WTC11 (cell line): Measurements from ENCODE around the gene PHC3.

ENCODE experiments used
- AR ChIP-seq: fragments of 250-450 bp; sonication (Bioruptor Pico); IDR thresholded peaks from 2 replicates; pipeline ENCODE4 v1.9.0; 2021; ENCODE audit warnings: mild to moderate bottlenecking
- ARID4B ChIP-seq: sonication (generic); formaldehyde crosslinking; IDR thresholded peaks from 2 replicates; pipeline ENCODE4 v1.8.0; 2023; ENCODE audit warnings: missing genetic modification reagents, mild to moderate bottlenecking, borderline replicate concordance
- ATF2 ChIP-seq: sonication (generic); formaldehyde crosslinking; IDR thresholded peaks from 2 replicates; pipeline ENCODE4 v1.8.1; 2022; ENCODE audit warnings: low read depth, missing genetic modification reagents, borderline replicate concordance
- ATF3 ChIP-seq: sonication (generic); formaldehyde crosslinking; conservative IDR thresholded peaks from 2 replicates; pipeline ENCODE4 v1.8.1; 2022; ENCODE audit warnings: mild to moderate bottlenecking, missing genetic modification reagents
- CREB1 ChIP-seq: sonication (generic); formaldehyde crosslinking; IDR thresholded peaks from 2 replicates; pipeline ENCODE4 v1.8.0; 2023; ENCODE audit warnings: mild to moderate bottlenecking, missing genetic modification reagents
- CTCF ChIP-seq: fragments of 200-600 bp; IDR thresholded peaks from 2 replicates; pipeline ENCODE4 v1.8.0; 2022; ENCODE audit warnings: antibody characterized with exemption
- FOXP1 ChIP-seq: sonication (generic); formaldehyde crosslinking; IDR thresholded peaks from 2 replicates; pipeline ENCODE4 v1.8.0; 2022; ENCODE audit warnings: missing genetic modification reagents, mild to moderate bottlenecking, moderate library complexity, borderline replicate concordance
- NR3C1 ChIP-seq: sonication (generic); formaldehyde crosslinking; conservative IDR thresholded peaks from 2 replicates; pipeline ENCODE4 v1.8.1; 2023; ENCODE audit warnings: low read depth, mild to moderate bottlenecking, missing genetic modification reagents
- SMAD4 ChIP-seq: sonication (generic); formaldehyde crosslinking; IDR thresholded peaks from 2 replicates; pipeline ENCODE4 v1.8.0; 2022; ENCODE audit warnings: mild to moderate bottlenecking, missing genetic modification reagents
- TEAD4 ChIP-seq: sonication (generic); formaldehyde crosslinking; IDR thresholded peaks from 2 replicates; pipeline ENCODE4 v1.8.0; 2022; ENCODE audit warnings: mild to moderate bottlenecking, missing genetic modification reagents
- TF ChIP-seq, protein P1 (sequence below): sonication (generic); formaldehyde crosslinking; IDR thresholded peaks from 2 replicates; pipeline ENCODE4 v1.8.0; 2022; ENCODE audit warnings: mild to moderate bottlenecking, missing genetic modification reagents
- TF ChIP-seq, protein P2 (sequence below): sonication (generic); formaldehyde crosslinking; IDR thresholded peaks from 2 replicates; pipeline ENCODE4 v1.8.1; 2023; ENCODE audit warnings: mild to moderate bottlenecking, moderate library complexity, missing genetic modification reagents
- TF ChIP-seq, protein P3 (sequence below): sonication (generic); formaldehyde crosslinking; IDR thresholded peaks from 2 replicates; pipeline ENCODE4 v1.8.1; 2022; ENCODE audit warnings: low read depth, mild to moderate bottlenecking, moderate library complexity, missing genetic modification reagents, borderline replicate concordance

DNA sequence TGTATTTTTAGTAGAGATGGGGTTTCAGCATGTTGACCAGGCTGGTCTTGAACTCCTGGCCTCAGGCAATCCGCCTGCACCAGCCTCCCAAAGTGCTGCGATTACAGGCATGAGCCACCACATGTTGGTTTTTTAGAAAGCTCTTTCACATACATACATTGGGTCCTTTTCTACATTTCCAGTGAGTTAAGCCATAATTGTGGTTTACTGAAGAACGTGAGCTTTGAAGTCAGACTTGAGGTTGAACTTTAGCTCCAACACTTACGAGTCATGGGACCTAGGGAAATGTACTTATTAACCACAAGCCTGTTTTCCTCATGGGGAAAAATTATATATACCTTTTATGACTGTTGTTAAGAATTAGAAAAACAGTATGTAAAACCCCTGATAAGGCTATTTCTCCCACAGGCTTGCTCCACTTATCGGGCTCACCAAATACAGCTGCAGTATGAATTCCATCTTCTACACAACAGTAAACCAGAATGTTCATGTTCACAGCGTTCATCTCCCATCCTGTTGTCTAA, 104.8 kb downstream of the PHC3 start:
- TF ChIP-seq ARID4B (no peak), ATF3 (CRISPR knock-in tag) (no peak), CTCF (no peak), CREB1 (no peak), ATF2 (CRISPR knock-in tag) (no peak), AR (CRISPR knock-in tag) (no peak), FOXP1 (CRISPR knock-in tag) (no peak), TEAD4 (CRISPR knock-in tag) (no peak), NR3C1 (CRISPR knock-in tag) (no peak), SMAD4 (no peak)
- TF ChIP-seq, protein P1, sequence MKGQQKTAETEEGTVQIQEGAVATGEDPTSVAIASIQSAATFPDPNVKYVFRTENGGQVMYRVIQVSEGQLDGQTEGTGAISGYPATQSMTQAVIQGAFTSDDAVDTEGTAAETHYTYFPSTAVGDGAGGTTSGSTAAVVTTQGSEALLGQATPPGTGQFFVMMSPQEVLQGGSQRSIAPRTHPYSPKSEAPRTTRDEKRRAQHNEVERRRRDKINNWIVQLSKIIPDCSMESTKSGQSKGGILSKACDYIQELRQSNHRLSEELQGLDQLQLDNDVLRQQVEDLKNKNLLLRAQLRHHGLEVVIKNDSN (CRISPR knock-in tag) = no peak
- TF ChIP-seq, protein P2, sequence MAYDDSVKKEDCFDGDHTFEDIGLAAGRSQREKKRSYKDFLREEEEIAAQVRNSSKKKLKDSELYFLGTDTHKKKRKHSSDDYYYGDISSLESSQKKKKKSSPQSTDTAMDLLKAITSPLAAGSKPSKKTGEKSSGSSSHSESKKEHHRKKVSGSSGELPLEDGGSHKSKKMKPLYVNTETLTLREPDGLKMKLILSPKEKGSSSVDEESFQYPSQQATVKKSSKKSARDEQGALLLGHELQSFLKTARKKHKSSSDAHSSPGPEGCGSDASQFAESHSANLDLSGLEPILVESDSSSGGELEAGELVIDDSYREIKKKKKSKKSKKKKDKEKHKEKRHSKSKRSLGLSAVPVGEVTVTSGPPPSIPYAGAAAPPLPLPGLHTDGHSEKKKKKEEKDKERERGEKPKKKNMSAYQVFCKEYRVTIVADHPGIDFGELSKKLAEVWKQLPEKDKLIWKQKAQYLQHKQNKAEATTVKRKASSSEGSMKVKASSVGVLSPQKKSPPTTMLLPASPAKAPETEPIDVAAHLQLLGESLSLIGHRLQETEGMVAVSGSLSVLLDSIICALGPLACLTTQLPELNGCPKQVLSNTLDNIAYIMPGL (CRISPR knock-in tag) = no peak
- TF ChIP-seq, protein P3, sequence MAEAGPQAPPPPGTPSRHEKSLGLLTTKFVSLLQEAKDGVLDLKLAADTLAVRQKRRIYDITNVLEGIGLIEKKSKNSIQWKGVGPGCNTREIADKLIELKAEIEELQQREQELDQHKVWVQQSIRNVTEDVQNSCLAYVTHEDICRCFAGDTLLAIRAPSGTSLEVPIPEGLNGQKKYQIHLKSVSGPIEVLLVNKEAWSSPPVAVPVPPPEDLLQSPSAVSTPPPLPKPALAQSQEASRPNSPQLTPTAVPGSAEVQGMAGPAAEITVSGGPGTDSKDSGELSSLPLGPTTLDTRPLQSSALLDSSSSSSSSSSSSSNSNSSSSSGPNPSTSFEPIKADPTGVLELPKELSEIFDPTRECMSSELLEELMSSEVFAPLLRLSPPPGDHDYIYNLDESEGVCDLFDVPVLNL (CRISPR knock-in tag) = no peak
